ENCODE data around the gene TSPO. TPM values are rescaled to one million over a fixed set of nuclear protein-coding genes. Genes with fewer than 3 reads are reported as not detected.
"Not testable (repeated sequence)": the region's sequence is repeated elsewhere in the genome, so short reads cannot be mapped to it uniquely, and the experiment has no call there.

The TSPO gene
- total RNA-seq (10 to 100 TPM; 43.8 to 45.6 TPM), total RNA-seq (7.6 to 79.2 (median 32.6) reads per million in 172 experiments)
- polyA plus RNA-seq (2013, experiment 1 of 2) = 146 TPM
- 116 TPM for polyA plus RNA-seq (2013, experiment 2 of 2)

DNA sequence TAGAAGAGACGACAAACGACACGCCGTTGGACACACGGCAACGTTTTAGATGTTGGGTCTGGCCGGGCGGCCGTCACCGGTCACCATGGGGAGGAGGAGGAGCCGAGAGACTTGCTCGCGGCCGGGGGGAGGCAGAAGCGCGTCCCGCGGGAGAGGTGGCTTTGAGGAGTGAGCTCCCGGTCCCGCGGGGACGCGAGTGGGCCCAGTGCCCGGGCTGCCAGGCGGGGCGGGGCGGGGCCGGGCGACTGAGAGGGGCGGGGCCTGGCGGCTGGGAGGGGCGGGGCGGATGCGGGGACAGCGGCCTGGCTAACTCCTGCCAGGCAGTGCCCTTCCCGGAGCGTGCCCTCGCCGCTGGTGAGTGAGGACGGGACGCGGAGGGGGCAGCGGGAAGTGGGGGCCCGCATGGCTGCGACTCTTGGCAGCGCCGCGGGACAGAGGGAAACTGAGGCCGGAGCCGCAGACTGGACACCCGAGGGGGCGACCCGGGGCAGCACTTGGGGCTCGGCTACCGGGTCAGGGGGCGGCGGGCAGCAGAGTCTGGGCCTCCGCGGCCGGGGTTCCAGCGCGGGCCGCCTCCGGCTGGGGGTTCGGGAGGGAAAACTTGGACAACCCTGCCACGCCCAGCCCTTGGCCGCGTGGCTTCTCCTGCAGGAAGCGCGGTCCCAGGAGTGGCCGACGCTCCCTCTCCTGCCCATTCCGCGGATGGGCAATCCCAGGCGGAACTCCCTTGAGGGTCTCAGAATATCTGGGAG lies at the start of gene TSPO:
TSS of gene TSPO (plus strand) at position 309 of the 752 bp plus-strand sequence. CDS start 7,680 bp downstream, outside the sequence.
- POLR2A ChIA-PET = interaction anchor here (0.9 to 2.0 kb wide), 4 partner anchors 8 to 36 kb away, joined by 3 to 20 read pairs (median 10); partner anchors contain the start of genes MCAT and TTLL12
- peaks cover 4% of the 10 kb centered on the region for H3K36me3 Mint-ChIP-seq (ENCODE audit: low read depth)
- peak; percentile 47 for ATAC-seq (ENCODE audit: poor library complexity)
- H3K36me3 ChIP-seq (ENCODE audit: insufficient read depth, low read length) = peaks cover 5% of the 10 kb centered on the region
- H3K27ac ChIP-seq (ENCODE audit: low read depth in 1 of 2, low read length in 2 of 2) = peak within 1 kb of the TSS; percentile 56 to 60
- peak within 1 kb of the TSS; percentile 87 for H3K27ac Mint-ChIP-seq
- peak within 1 kb of the TSS; percentile 97 for H3K4me3 Mint-ChIP-seq
- CTCF ChIA-PET = interaction anchor here (1.5 kb wide), 1 partner anchor 36 kb away, joined by 7 read pairs; the partner anchor contains the start of gene TTLL12
- DNase-seq = peak; percentile 31 to 82 (median 56)
- H3K4me1 Mint-ChIP-seq (ENCODE audit: low read depth) = peaks cover 35% of the 10 kb centered on the region
- H3K9me3 ChIP-seq (ENCODE audit: control insufficient read depth in 1 of 2, insufficient read depth in 1 of 2, low read length in 2 of 2) = no peaks in the 10 kb centered on the region
- no peaks in the 10 kb centered on the region for H3K27me3 ChIP-seq (ENCODE audit: control insufficient read depth in 1 of 2, insufficient read depth in 2 of 2, low read length in 2 of 2)
- intact Hi-C loops (cut with DNase I, micrococcal nuclease) = loop anchor here (1.0 to 5.0 kb wide), 4 partner anchors 35 to 1346 kb away; partner anchors contain the start of genes RTL6 (in 1 of the 2), TTLL1 (in 1 of the 2) and TTLL12 (in 1 of the 2)
- H3K9me3 Mint-ChIP-seq = no peaks in the 10 kb centered on the region
- peak within 1 kb of the TSS; percentile 74 for H3K4me3 ChIP-seq (ENCODE audit: low read length)
- TF ChIP-seq, protein P1, sequence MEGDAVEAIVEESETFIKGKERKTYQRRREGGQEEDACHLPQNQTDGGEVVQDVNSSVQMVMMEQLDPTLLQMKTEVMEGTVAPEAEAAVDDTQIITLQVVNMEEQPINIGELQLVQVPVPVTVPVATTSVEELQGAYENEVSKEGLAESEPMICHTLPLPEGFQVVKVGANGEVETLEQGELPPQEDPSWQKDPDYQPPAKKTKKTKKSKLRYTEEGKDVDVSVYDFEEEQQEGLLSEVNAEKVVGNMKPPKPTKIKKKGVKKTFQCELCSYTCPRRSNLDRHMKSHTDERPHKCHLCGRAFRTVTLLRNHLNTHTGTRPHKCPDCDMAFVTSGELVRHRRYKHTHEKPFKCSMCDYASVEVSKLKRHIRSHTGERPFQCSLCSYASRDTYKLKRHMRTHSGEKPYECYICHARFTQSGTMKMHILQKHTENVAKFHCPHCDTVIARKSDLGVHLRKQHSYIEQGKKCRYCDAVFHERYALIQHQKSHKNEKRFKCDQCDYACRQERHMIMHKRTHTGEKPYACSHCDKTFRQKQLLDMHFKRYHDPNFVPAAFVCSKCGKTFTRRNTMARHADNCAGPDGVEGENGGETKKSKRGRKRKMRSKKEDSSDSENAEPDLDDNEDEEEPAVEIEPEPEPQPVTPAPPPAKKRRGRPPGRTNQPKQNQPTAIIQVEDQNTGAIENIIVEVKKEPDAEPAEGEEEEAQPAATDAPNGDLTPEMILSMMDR (IDR thresholded peaks at IDR 0.05) = no peak
- peaks cover 46% of the 10 kb centered on the region for H3K4me1 ChIP-seq (ENCODE audit: insufficient read depth, low read length)
- H3K27me3 Mint-ChIP-seq = no peaks in the 10 kb centered on the region

DNA sequence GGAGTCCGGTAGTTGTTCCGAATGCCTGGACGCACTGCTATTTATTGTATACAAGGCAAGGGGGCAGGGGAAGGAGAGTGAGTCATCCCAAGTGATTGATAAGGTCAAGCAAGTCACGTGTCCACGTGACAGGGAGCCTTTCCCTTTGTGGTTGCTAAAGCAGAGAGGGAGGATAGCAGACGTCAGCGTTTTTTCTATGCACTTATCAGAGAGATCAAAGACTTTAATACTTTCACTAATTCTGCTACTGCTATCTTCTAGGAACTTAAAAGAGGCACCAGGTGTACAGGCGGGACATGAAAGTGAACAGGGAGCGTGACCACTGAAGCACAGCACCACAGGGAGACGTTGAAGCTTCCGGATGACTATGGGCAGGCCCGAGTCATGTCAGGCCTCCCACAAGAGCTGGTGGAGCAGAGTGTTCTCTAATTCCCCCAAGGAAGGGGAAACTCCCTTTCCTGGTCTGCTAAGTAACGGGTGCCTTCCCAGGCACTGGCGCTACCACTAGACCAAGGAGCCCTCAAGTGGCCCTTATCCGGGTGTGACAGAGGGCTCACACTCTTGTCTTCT lies 47.2 kb upstream of the TSPO start:
- H3K27me3 Mint-ChIP-seq; POLR2A ChIA-PET; H3K4me3 ChIP-seq (ENCODE audit: low read length); H3K36me3 ChIP-seq (ENCODE audit: insufficient read depth, low read length); H3K36me3 Mint-ChIP-seq (ENCODE audit: low read depth); H3K9me3 ChIP-seq (ENCODE audit: control insufficient read depth in 1 of 2, insufficient read depth in 1 of 2, low read length in 2 of 2); H3K27ac ChIP-seq (ENCODE audit: low read depth in 1 of 2, low read length in 2 of 2); CTCF ChIA-PET; intact Hi-C loops (cut with DNase I, micrococcal nuclease); H3K27me3 ChIP-seq (ENCODE audit: control insufficient read depth in 1 of 2, insufficient read depth in 2 of 2, low read length in 2 of 2); H3K4me1 ChIP-seq (ENCODE audit: insufficient read depth, low read length); H3K9me3 Mint-ChIP-seq: not testable (repeated sequence)
- DNase-seq (peak in 4 of 14 experiments; percentile 9 to 45 (median 14)), ATAC-seq (ENCODE audit: poor library complexity) (peak; percentile 67)
- Mint-ChIP-seq H3K4me1 (ENCODE audit: low read depth) (peaks cover 10% of the 10 kb centered on the region), H3K4me3 (peak overlapping the region; percentile 27), H3K27ac (peak overlapping the region; percentile 45)

- H3K27ac Mint-ChIP-seq; H3K36me3 ChIP-seq (ENCODE audit: insufficient read depth, low read length); H3K9me3 ChIP-seq (ENCODE audit: control insufficient read depth in 1 of 2, insufficient read depth in 1 of 2, low read length in 2 of 2); H3K27ac ChIP-seq (ENCODE audit: low read depth in 1 of 2, low read length in 2 of 2); H3K36me3 Mint-ChIP-seq (ENCODE audit: low read depth); H3K27me3 Mint-ChIP-seq; CTCF ChIA-PET; H3K27me3 ChIP-seq (ENCODE audit: control insufficient read depth in 1 of 2, insufficient read depth in 2 of 2, low read length in 2 of 2); POLR2A ChIA-PET; H3K9me3 Mint-ChIP-seq; H3K4me3 Mint-ChIP-seq; DNase-seq; H3K4me3 ChIP-seq (ENCODE audit: low read length); intact Hi-C loops (cut with DNase I, micrococcal nuclease); ATAC-seq (ENCODE audit: poor library complexity): not testable (repeated sequence)
- H3K4me1 Mint-ChIP-seq (ENCODE audit: low read depth) = peaks cover 10% of the 10 kb centered on the region
- H3K4me1 ChIP-seq (ENCODE audit: insufficient read depth, low read length) = peaks cover 10% of the 10 kb centered on the region
Observed at GRCh38 chr22:43104950-43105349, 46.4 kb upstream of the TSPO start.

GRCh38 chr22:43106302-43106701 lies 45.1 kb upstream of the TSPO start:
- Histone ChIP-seq H3K27ac (ENCODE audit: low read depth in 1 of 2, low read length in 2 of 2) (no peak overlapping the region), H3K4me3 (ENCODE audit: low read length) (no peak overlapping the region), H3K27me3 (ENCODE audit: control insufficient read depth in 1 of 2, insufficient read depth in 2 of 2, low read length in 2 of 2) (no peaks in the 10 kb centered on the region), H3K36me3 (ENCODE audit: insufficient read depth, low read length) (no peaks in the 10 kb centered on the region), H3K9me3 (ENCODE audit: control insufficient read depth in 1 of 2, insufficient read depth in 1 of 2, low read length in 2 of 2) (no peaks in the 10 kb centered on the region), H3K4me1 (ENCODE audit: insufficient read depth, low read length) (peaks cover 16% of the 10 kb centered on the region)
- Mint-ChIP-seq H3K4me3 (no peak overlapping the region), H3K9me3 (no peaks in the 10 kb centered on the region), H3K27ac (no peak overlapping the region), H3K27me3 (no peaks in the 10 kb centered on the region), H3K36me3 (ENCODE audit: low read depth) (no peaks in the 10 kb centered on the region), H3K4me1 (ENCODE audit: low read depth) (peaks cover 15% of the 10 kb centered on the region)
- intact Hi-C loops (cut with DNase I, micrococcal nuclease) = no loop called here
- ChIA-PET POLR2A (no interaction called here), CTCF (no interaction called here)
- TF ChIP-seq, protein P1 (IDR thresholded peaks at IDR 0.05) = no peak
- ATAC-seq (ENCODE audit: poor library complexity) (no peak), DNase-seq (no peak)

All from CD4-positive, alpha-beta T cell (primary cell).